SK-N-MC (cell line): ENCODE results near the gene YBX1.

Experiments
- DNase-seq: peaks from one replicate; pipeline ENCODE4 v3.0.0-alpha.2; 2011; ENCODE audit warnings: low read depth, low spot score
- H3K27ac ChIP-seq: fragments of 200-600 bp; sonication (generic); 2 replicates; pipeline ENCODE4 v1.5.1; 2016; ENCODE audit warnings: mixed run types
- H3K36me3 ChIP-seq: fragments of 200-600 bp; sonication (generic); 2 replicates; pipeline ENCODE4 v1.6.1; 2017; ENCODE audit warnings: antibody characterized with exemption, low read length, mixed read lengths; ENCODE audit not compliant: insufficient read depth
- H3K4me3 ChIP-seq: fragments of 200-600 bp; sonication (generic); 2 replicates; pipeline ENCODE4 v1.5.1; 2016
- H3K9ac ChIP-seq: fragments of 200-600 bp; sonication (generic); 2 replicates; pipeline ENCODE4 v1.8.0; 2017; ENCODE audit warnings: mixed run types, mixed read lengths; ENCODE audit not compliant: insufficient read length
- H3K9me3 ChIP-seq: fragments of 200-600 bp; sonication (generic); 2 replicates; pipeline ENCODE4 v1.6.1; 2017; ENCODE audit warnings: low read depth, mild to moderate bottlenecking, antibody characterized with exemption, low read length, moderate library complexity, mixed read lengths
- EZH2 ChIP-seq: fragments of 200-600 bp; sonication (generic); IDR thresholded peaks from one replicate; pipeline ENCODE4 v1.6.1; 2017; ENCODE audit warnings: antibody characterized with exemption
- FOXP2 ChIP-seq: optimal IDR thresholded peaks from 2 replicates; pipeline ENCODE3; 2011; ENCODE audit warnings: mild to moderate bottlenecking, moderate library complexity; ENCODE audit not compliant: insufficient read depth; ENCODE audit errors: extremely low read length, control extremely low read depth
- POLR2AphosphoS5 ChIP-seq: IDR thresholded peaks from 2 replicates; pipeline ENCODE4 v1.6.1; 2012; ENCODE audit warnings: mild to moderate bottlenecking, low read depth, low read length, borderline replicate concordance

The YBX1 gene

GRCh38 chr1:42742141-42742540, 59.9 kb downstream of the YBX1 start:
- Histone ChIP-seq H3K9me3 (no peaks in the 10 kb centered on the region), H3K36me3 (no peaks in the 10 kb centered on the region; the same call in 1 of the 2 replicates), H3K4me3 (no peak overlapping the region), H3K9ac (no peak overlapping the region), H3K27ac (no peak overlapping the region)
- TF ChIP-seq POLR2AphosphoS5, result no peak
- no peak for TF ChIP-seq EZH2
- no peak for TF ChIP-seq FOXP2
- no peak for DNase-seq

GRCh38 chr1:42742617-42743316, 60.5 kb downstream of the YBX1 start:
- DNase-seq, result no peak
- H3K36me3 ChIP-seq, result no peaks in the 10 kb centered on the region; the same call in 1 of the 2 replicates
- H3K27ac ChIP-seq, result peak overlapping the region; percentile 43; the same call in 1 of the 2 replicates

DNA sequence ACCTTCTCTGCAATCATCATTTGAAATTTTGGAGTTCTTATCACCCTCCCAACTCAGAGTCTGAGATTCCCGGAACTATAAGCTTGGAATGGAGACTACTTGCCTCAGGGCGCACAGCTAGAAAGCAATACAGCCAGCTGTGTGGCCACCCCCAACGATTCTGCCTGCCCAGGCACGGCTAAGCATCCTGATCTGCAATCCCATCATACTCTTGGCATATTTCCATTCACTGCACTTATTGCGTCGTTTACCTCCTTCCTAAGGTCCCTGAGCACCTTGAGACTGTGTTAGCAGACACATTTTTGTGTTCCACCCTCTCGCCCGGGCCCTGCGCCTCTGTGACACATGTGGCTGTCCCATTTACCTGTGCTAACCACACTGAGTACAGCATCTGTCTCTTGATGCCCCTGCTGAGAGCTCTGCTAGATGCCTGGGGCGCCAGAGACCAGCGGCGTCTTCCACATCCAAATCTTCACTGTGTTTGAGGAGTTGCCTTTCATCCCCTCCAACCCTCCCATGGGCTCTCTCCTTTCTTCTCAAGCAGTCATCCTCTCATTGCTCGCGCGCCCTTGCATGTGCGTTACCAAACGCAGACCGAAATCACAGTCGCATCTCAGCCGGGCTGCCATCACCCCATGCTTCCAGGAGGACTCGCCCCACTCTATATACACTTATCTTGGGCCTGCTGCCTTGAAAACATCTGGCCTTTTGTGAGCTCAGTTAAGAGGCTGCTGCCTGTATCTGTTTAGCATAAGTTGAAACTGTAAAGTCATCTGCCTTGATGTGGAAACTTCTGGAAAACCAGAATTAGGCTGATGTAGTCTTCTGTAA, 61.3 kb downstream of the YBX1 start:
- H3K9ac ChIP-seq, result no peak overlapping the region
- H3K36me3 ChIP-seq, result no peaks in the 10 kb centered on the region; the same call in 1 of the 2 replicates
- H3K9me3 ChIP-seq, result no peaks in the 10 kb centered on the region
- H3K27ac ChIP-seq, result peak overlapping the region; percentile 43; the same call in 1 of the 2 replicates
- TF ChIP-seq POLR2AphosphoS5 (no peak), FOXP2 (no peak), EZH2 (no peak)
- DNase-seq, result no peak
- H3K4me3 ChIP-seq, result no peak overlapping the region

More at GRCh38 chr1:42742617-42743316, 60.5 kb downstream of the YBX1 start:
- Histone ChIP-seq H3K4me3 (no peak overlapping the region), H3K9me3 (no peaks in the 10 kb centered on the region), H3K9ac (no peak overlapping the region)
- TF ChIP-seq EZH2, result no peak
- no peak for TF ChIP-seq POLR2AphosphoS5
- TF ChIP-seq FOXP2, result no peak

- H3K9ac ChIP-seq, result no peak overlapping the region
- H3K4me3 ChIP-seq, result no peak overlapping the region
- DNase-seq, result no peak
- TF ChIP-seq POLR2AphosphoS5, result no peak
- no peak for TF ChIP-seq FOXP2
- no peak for TF ChIP-seq EZH2
- H3K36me3 ChIP-seq, result no peaks in the 10 kb centered on the region; the same call in 1 of the 2 replicates
- peak overlapping the region; percentile 1; the same call in 1 of the 2 replicates for H3K27ac ChIP-seq
- no peaks in the 10 kb centered on the region for H3K9me3 ChIP-seq
Measured at GRCh38 chr1:42744148-42744413, 61.9 kb downstream of the YBX1 start.

- H3K27ac ChIP-seq, result no peak overlapping the region
- no peak for DNase-seq
- peaks cover 4% of the 10 kb centered on the region; the same call in 1 of the 2 replicates for H3K36me3 ChIP-seq
- H3K9me3 ChIP-seq, result no peaks in the 10 kb centered on the region
- H3K9ac ChIP-seq, result no peak overlapping the region
- H3K4me3 ChIP-seq, result no peak overlapping the region
- TF ChIP-seq EZH2, result no peak
- TF ChIP-seq POLR2AphosphoS5, result no peak
- no peak for TF ChIP-seq FOXP2
Measured at GRCh38 chr1:42745851-42746250, 63.6 kb downstream of the YBX1 start.

- H3K27ac ChIP-seq, result no peak overlapping the region
- DNase-seq, result no peak
- H3K36me3 ChIP-seq, result peaks cover 4% of the 10 kb centered on the region; the same call in 1 of the 2 replicates
- H3K4me3 ChIP-seq, result no peak overlapping the region
- H3K9me3 ChIP-seq, result no peaks in the 10 kb centered on the region
- no peak overlapping the region for H3K9ac ChIP-seq
- TF ChIP-seq EZH2 (no peak), FOXP2 (no peak), POLR2AphosphoS5 (no peak)
Measured at GRCh38 chr1:42746436-42747105, 64.4 kb downstream of the YBX1 start.

DNA sequence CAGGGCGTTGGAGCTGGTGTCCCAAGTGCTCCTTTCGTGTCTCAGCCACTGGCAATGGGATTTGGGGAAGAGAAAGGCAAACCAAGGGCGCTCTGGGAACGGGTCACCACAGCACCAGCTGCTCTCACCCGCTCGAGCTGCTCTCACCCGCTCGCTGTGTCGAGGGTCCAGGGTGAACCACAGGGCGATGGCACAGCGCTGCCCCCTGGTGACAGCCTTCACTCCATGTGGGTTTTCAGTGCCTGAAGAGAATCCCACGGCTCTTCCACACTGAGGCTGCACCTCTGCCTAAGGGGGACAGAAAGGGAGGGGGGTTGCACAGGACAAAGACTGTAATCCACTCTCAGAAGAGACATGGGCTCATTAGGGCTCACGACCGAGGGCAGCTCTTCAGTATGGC, 64.9 kb downstream of the YBX1 start:
- Histone ChIP-seq H3K9me3 (no peaks in the 10 kb centered on the region), H3K9ac (no peak overlapping the region), H3K27ac (no peak overlapping the region), H3K4me3 (no peak overlapping the region), H3K36me3 (peaks cover 10% of the 10 kb centered on the region; the same call in 1 of the 2 replicates)
- no peak for DNase-seq
- no peak for TF ChIP-seq POLR2AphosphoS5
- TF ChIP-seq FOXP2, result no peak
- no peak for TF ChIP-seq EZH2

GRCh38 chr1:42748021-42748420, 65.8 kb downstream of the YBX1 start:
- H3K27ac ChIP-seq, result no peak overlapping the region
- no peak overlapping the region for H3K4me3 ChIP-seq
- DNase-seq, result no peak
- TF ChIP-seq FOXP2 (no peak), POLR2AphosphoS5 (no peak), EZH2 (no peak)
- no peaks in the 10 kb centered on the region for H3K9me3 ChIP-seq
- H3K9ac ChIP-seq, result no peak overlapping the region
- peaks cover 19% of the 10 kb centered on the region; the same call in 1 of the 2 replicates for H3K36me3 ChIP-seq
